LoVo (cell line): ENCODE data around the gene VAV2.
"Not testable (repeated sequence)": the region's sequence is repeated elsewhere in the genome, so short reads cannot be mapped to it uniquely, and the experiment has no call there.

ENCODE experiments used
- DNase-seq: peaks from one replicate; pipeline ENCODE4 v3.0.0-alpha.2; 2016; ENCODE audit warnings: low spot score

VAV2 gene

GRCh38 chr9:133934482-133935232, 57.5 kb downstream of the VAV2 start:
- no peak for DNase-seq

- DNase-seq = no peak
These were observed 58.6 kb downstream of the VAV2 start for GRCh38 chr9:133933426-133934026.

- DNase-seq = no peak
These were observed 59.5 kb downstream of the VAV2 start for GRCh38 chr9:133932633-133933032.

- no peak for DNase-seq
These were observed 59.9 kb downstream of the VAV2 start for GRCh38 chr9:133932181-133932580.

GRCh38 chr9:133930682-133931485, 61.2 kb downstream of the VAV2 start:
- DNase-seq = no peak

- no peak for DNase-seq
These were observed 62.0 kb downstream of the VAV2 start for GRCh38 chr9:133930046-133930681.

- no peak for DNase-seq
These were observed 62.5 kb downstream of the VAV2 start for GRCh38 chr9:133929599-133929998.

- DNase-seq = no peak
These were observed 63.8 kb downstream of the VAV2 start for GRCh38 chr9:133928248-133928764.

GRCh38 chr9:133927041-133927440, 65.1 kb downstream of the VAV2 start:
- DNase-seq = no peak

GRCh38 chr9:133926165-133926856, 65.8 kb downstream of the VAV2 start:
- DNase-seq = no peak

GRCh38 chr9:133924453-133924852, 67.7 kb downstream of the VAV2 start:
- no peak for DNase-seq

- DNase-seq = not testable (repeated sequence)
These were observed 68.5 kb downstream of the VAV2 start for GRCh38 chr9:133923608-133924007.

GRCh38 chr9:133921866-133922265, 70.3 kb downstream of the VAV2 start:
- DNase-seq = no peak

GRCh38 chr9:133920471-133920870, 71.7 kb downstream of the VAV2 start:
- DNase-seq = no peak

GRCh38 chr9:133919253-133920115, 72.6 kb downstream of the VAV2 start:
- DNase-seq = no peak

GRCh38 chr9:133918111-133918813, 73.9 kb downstream of the VAV2 start:
- no peak for DNase-seq

GRCh38 chr9:133917375-133917774, 74.7 kb downstream of the VAV2 start:
- no peak for DNase-seq

- DNase-seq = no peak
These were observed 76.0 kb downstream of the VAV2 start for GRCh38 chr9:133916159-133916541.

GRCh38 chr9:133915534-133916158, 76.5 kb downstream of the VAV2 start:
- no peak for DNase-seq
